Kidney (tissue), 14 donors: ENCODE data around the gene CACNA1H. TPM values are rescaled to one million over a fixed set of nuclear protein-coding genes. Genes with fewer than 3 reads are reported as not detected.
"Not testable (repeated sequence)": the region's sequence is repeated elsewhere in the genome, so short reads cannot be mapped to it uniquely, and the experiment has no call there.

Source experiments
- DNase-seq, 5 donors: peaks; one replicate each; pipeline ENCODE4 v3.0.0-alpha.2; 2013 to 2020
- FAIRE-seq: peaks from 2 replicates; lab custom pipeline; 2012; peaks lifted over from hg19 to GRCh38; lab: Jason Lieb, UNC
- H3K27ac ChIP-seq, 2 donors: one replicate each; pipeline ENCODE4 v1.7.0; 2013; ENCODE audit warnings: low read depth in 2 of 2, low read length in 2 of 2, inconsistent platforms in 1 of 2
- H3K27me3 ChIP-seq: one replicate; pipeline ENCODE4 v1.7.1; 2013; ENCODE audit warnings: low read length, inconsistent platforms; ENCODE audit not compliant: control insufficient read depth, insufficient read depth
- H3K36me3 ChIP-seq, 3 donors: one replicate each; pipeline versions ENCODE4 v1.7.0 to v1.7.1; 2013; ENCODE audit warnings: low read length in 3 of 3, control low read depth in 1 of 3, inconsistent platforms in 1 of 3; ENCODE audit not compliant: insufficient read depth in 3 of 3, control insufficient read depth in 2 of 3
- H3K4me1 ChIP-seq, 3 donors: one replicate each; pipeline versions ENCODE4 v1.7.0 to v1.7.1; 2013; ENCODE audit warnings: low read length in 3 of 3, inconsistent platforms in 1 of 3, low read depth in 1 of 3; ENCODE audit not compliant: control insufficient read depth in 2 of 3, insufficient read depth in 2 of 3
- H3K4me3 ChIP-seq, 3 donors: one replicate each; pipeline versions ENCODE4 v1.7.0 to v1.8.1; 2013; ENCODE audit warnings: low read length in 3 of 3, control low read depth in 1 of 3, inconsistent platforms in 1 of 3
- H3K9ac ChIP-seq, 3 donors: one replicate each; pipeline versions ENCODE4 v1.7.0 to v1.7.1; 2013; ENCODE audit warnings: low read length in 3 of 3, control low read depth in 1 of 3, inconsistent platforms in 1 of 3
- H3K9me3 ChIP-seq, 3 donors: one replicate each; pipeline versions ENCODE4 v1.7.0 to v1.7.1; 2013; ENCODE audit warnings: low read length in 3 of 3, control low read depth in 1 of 3, inconsistent platforms in 1 of 3; ENCODE audit not compliant: control insufficient read depth in 2 of 3, insufficient read depth in 1 of 3
- CTCF ChIP-seq: IDR thresholded peaks from 3 replicates; pipeline ENCODE4 v1.5.1; 2012; ENCODE audit warnings: mild to moderate bottlenecking, moderate library complexity, borderline replicate concordance; ENCODE audit not compliant: insufficient read depth; ENCODE audit errors: extremely low read depth
- intact Hi-C: fragments of 100-400 bp; cut with DNase I; formaldehyde crosslinking; loops from one replicate; pipeline ENCODE4 v1.11.1; 2022
- polyA plus RNA-seq: library from polyadenylated mRNA; stranded (reverse); fragments of 350-450 nt; fragmentation: Illumina TruSeq; extraction: RNeasy Lipid Tissue Mini Kit (QIAGEN cat#74804); gene quantifications from one replicate; pipeline ENCODE4 v1.2.3, GENCODE V29; 2014; ENCODE audit warnings: low read depth, low replicate concordance; ENCODE audit not compliant: insufficient read depth
- total RNA-seq: library from RNA; stranded (reverse); fragmentation: NEBNext Ultra II Directional; extraction: Animal tissue kit (Norgen Biotek cat#: 25700); gene quantifications from one replicate; pipeline ENCODE4 v1.2.1, GENCODE V29; 2021
- donor health status: control.
- donor health status: control.
- donor health status: control.
- donor health status: control.
- donor health status: control.
- donor health status: DM: yes; HTN: yes; CAD: no.
- donor health status: Normal renal cell carcinoma (clear cell type).

The CACNA1H gene
- total and polyA plus RNA-seq, 2 donors from 2014 or later, result 6.4 to 20.6 TPM

- no peak within 1 kb of the TSS for H3K4me3 ChIP-seq
- H3K9ac ChIP-seq, result no peak within 1 kb of the TSS
- no peaks in the 10 kb centered on the region for H3K9me3 ChIP-seq
- TF ChIP-seq CTCF, result no peak
- no peak for DNase-seq
- no peaks in the 10 kb centered on the region for H3K27me3 ChIP-seq
- no peak within 1 kb of the TSS for H3K27ac ChIP-seq
- no peaks in the 10 kb centered on the region for H3K4me1 ChIP-seq
- intact Hi-C loops, result no loop called here
- no peaks in the 10 kb centered on the region for H3K36me3 ChIP-seq
- FAIRE-seq, result no peak
Observed at GRCh38 chr16:1225051-1225451, 72.1 kb downstream of the CACNA1H start, which contains the start of gene TPSG1. Gene TPSG1 (minus strand): TSS chr16:1225268. CDS start chr16:1225252, 16 bp downstream.

- not testable (repeated sequence) for DNase-seq, FAIRE-seq
Observed at GRCh38 chr16:1225728-1226311, 72.9 kb downstream of the CACNA1H start.

GRCh38 chr16:1226692-1227091 lies 73.8 kb downstream of the CACNA1H start:
- FAIRE-seq, H3K4me1 ChIP-seq, intact Hi-C loops, H3K27ac ChIP-seq, H3K9ac ChIP-seq, H3K9me3 ChIP-seq, H3K27me3 ChIP-seq, H3K4me3 ChIP-seq, H3K36me3 ChIP-seq: not testable (repeated sequence)
- DNase-seq, result peak in 1 of 5 donors; percentile 15

More at GRCh38 chr16:1225728-1226311, 72.9 kb downstream of the CACNA1H start:
- H3K9me3 ChIP-seq, H3K27ac ChIP-seq, intact Hi-C loops, H3K4me3 ChIP-seq, H3K36me3 ChIP-seq, H3K4me1 ChIP-seq, H3K9ac ChIP-seq, H3K27me3 ChIP-seq: not testable (repeated sequence)

- H3K27me3 ChIP-seq, H3K9me3 ChIP-seq, DNase-seq, H3K4me3 ChIP-seq, H3K36me3 ChIP-seq, H3K9ac ChIP-seq, FAIRE-seq, H3K4me1 ChIP-seq, intact Hi-C loops, H3K27ac ChIP-seq: not testable (repeated sequence)
Observed at GRCh38 chr16:1228227-1228626, 75.3 kb downstream of the CACNA1H start.

GRCh38 chr16:1229476-1229875 lies 76.6 kb downstream of the CACNA1H start:
- H3K4me1 ChIP-seq, H3K9ac ChIP-seq, H3K36me3 ChIP-seq, H3K9me3 ChIP-seq, H3K27ac ChIP-seq, H3K4me3 ChIP-seq, intact Hi-C loops, H3K27me3 ChIP-seq, FAIRE-seq: not testable (repeated sequence)
- peak in 1 of 5 donors; percentile 31 for DNase-seq

- H3K4me1 ChIP-seq, intact Hi-C loops, FAIRE-seq, H3K9me3 ChIP-seq, H3K27me3 ChIP-seq, DNase-seq, H3K36me3 ChIP-seq, H3K27ac ChIP-seq, H3K4me3 ChIP-seq, H3K9ac ChIP-seq: not testable (repeated sequence)
Observed at GRCh38 chr16:1230084-1230470, 77.2 kb downstream of the CACNA1H start, which contains the start of gene TPSB2. Gene TPSB2 (minus strand): TSS chr16:1230184. CDS start chr16:1229951, 233 bp downstream.

- intact Hi-C loops, H3K27me3 ChIP-seq, H3K36me3 ChIP-seq, H3K27ac ChIP-seq, DNase-seq, H3K9ac ChIP-seq, FAIRE-seq, H3K4me1 ChIP-seq, H3K4me3 ChIP-seq, H3K9me3 ChIP-seq: not testable (repeated sequence)
Observed at GRCh38 chr16:1230471-1231212, 77.7 kb downstream of the CACNA1H start.
